ENCODE results near the gene TEKTIP1. TPM values are rescaled to one million over a fixed set of nuclear protein-coding genes. Genes with fewer than 3 reads are reported as not detected.
A peak's percentile ranks its signal among the peaks of the same experiment; 100 is the strongest.

TEKTIP1 gene
- total and polyA plus RNA-seq, 9 of the 15 experiments (the other 6 are each of a cell fraction or from before 2014, with no cell fraction given) = 0.66 TPM; not detected in 8

DNA sequence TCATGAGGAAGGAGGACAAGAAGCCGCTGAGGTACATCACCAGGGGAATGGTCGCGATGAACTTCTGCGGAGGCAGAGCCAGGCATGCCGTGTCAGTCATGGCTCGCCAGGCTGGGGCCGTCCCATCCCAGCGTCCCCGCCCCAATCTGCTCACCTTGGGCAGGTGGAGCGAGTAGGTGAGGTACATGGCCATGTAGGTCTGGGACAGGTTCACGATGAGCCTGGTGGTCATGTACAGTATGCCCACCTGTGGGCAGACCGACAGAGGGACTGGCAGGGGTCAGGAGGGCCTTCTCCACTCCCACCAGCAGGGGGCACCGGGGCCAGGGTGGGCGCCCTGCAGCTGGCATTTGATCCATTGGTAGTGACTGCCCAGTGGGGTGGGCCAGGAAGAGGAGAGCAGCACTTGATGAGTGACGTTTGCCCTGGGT, 8.3 kb downstream of the TEKTIP1 start:
- intact Hi-C loops (cut with micrococcal nuclease) = loop anchor here (10.0 kb wide), 1 partner anchor 57 kb away; the partner anchor contains the start of gene TBXA2R
- CTCF ChIA-PET (ENCODE audit: low intra/inter-chr PET ratio) = no interaction called here
- in situ Hi-C loops (cut with MboI) = no loop called here
- no peak for ATAC-seq
- H3K9ac ChIP-seq (ENCODE audit: insufficient read depth in 1 of 2, low read depth in 2 of 2, low read length in 2 of 2) = no peak overlapping the region; a peak in 1 of 4 replicates
- H4K20me1 ChIP-seq (replicated peaks; ENCODE audit: control insufficient read depth, insufficient read depth, low read length) = peaks cover 5% of the 10 kb centered on the region; the same call in 1 of the 2 replicates
- POLR2A ChIA-PET = interaction anchor here (2.4 kb wide), 1 partner anchor 10 kb away, joined by 9 read pairs; the partner anchor contains the start of gene MFSD12
- no peak overlapping the region for H3K4me3 ChIP-seq
- 87% methylated on average over 9 of the region's 15 CpGs for WGBS (ENCODE audit: insufficient coverage, low coverage, missing lambda C conversion rate)
- no peaks in the 10 kb centered on the region for H3K9me1 ChIP-seq (ENCODE audit: control insufficient read depth, insufficient read depth, low read length)
- H3K27me3 ChIP-seq (ENCODE audit: control insufficient read depth in 2 of 2, insufficient read depth in 2 of 2, low read length in 2 of 2) = no peaks in the 10 kb centered on the region
- DNase-seq (ENCODE audit: extremely low read depth in 1 of 4, low spot score in 3 of 4) = peak in 1 of 4 experiments; percentile 54
- H3K36me3 ChIP-seq (ENCODE audit: control insufficient read depth, insufficient read depth, low read length) = peaks cover 73% of the 10 kb centered on the region; the same call in 2 of the 3 replicates
- TF ChIP-seq, protein P1, sequence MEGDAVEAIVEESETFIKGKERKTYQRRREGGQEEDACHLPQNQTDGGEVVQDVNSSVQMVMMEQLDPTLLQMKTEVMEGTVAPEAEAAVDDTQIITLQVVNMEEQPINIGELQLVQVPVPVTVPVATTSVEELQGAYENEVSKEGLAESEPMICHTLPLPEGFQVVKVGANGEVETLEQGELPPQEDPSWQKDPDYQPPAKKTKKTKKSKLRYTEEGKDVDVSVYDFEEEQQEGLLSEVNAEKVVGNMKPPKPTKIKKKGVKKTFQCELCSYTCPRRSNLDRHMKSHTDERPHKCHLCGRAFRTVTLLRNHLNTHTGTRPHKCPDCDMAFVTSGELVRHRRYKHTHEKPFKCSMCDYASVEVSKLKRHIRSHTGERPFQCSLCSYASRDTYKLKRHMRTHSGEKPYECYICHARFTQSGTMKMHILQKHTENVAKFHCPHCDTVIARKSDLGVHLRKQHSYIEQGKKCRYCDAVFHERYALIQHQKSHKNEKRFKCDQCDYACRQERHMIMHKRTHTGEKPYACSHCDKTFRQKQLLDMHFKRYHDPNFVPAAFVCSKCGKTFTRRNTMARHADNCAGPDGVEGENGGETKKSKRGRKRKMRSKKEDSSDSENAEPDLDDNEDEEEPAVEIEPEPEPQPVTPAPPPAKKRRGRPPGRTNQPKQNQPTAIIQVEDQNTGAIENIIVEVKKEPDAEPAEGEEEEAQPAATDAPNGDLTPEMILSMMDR (IDR thresholded peaks at IDR 0.05 in 2 of 3, conservative IDR thresholded peaks at IDR 0.05 in 1 of 3; ENCODE audit: insufficient read depth in 2 of 3, low read depth in 1 of 3, low read length in 3 of 3) = peak; percentile 46 to 69 (median 56); a peak in 4 of 6 replicates
- TF ChIP-seq RBFOX2 (IDR thresholded peaks at IDR 0.05; ENCODE audit: low read depth, low read length) (peak; percentile 45; the same call in 1 of the 2 replicates), TRIM28 (IDR thresholded peaks at IDR 0.05) (no peak), BCOR (IDR thresholded peaks at IDR 0.05) (peak; percentile 82), SMARCA5 (IDR thresholded peaks at IDR 0.05) (peak; percentile 62), HNRNPL (IDR thresholded peaks at IDR 0.05; ENCODE audit: low read depth, low read length) (0 out of 2 replicates have a peak, but pooled peaks have one; percentile 71), SMAD1 (IDR thresholded peaks at IDR 0.05; ENCODE audit: low read depth, low read length, partially characterized antibody) (no peak), TCF3 (CRISPR knock-in tag; IDR thresholded peaks at IDR 0.05) (no peak), ZFX (CRISPR knock-in tag; IDR thresholded peaks at IDR 0.05) (no peak), RAD21 (CRISPR knock-in tag; conservative IDR thresholded peaks at IDR 0.05 in 1 of 2, IDR thresholded peaks at IDR 0.05 in 1 of 2) (peak in 1 of 2 experiments; percentile 34; a peak in 2 of 4 replicates), KDM1A (IDR thresholded peaks at IDR 0.05) (peak in 1 of 2 experiments; percentile 51; a peak in 1 of 4 replicates), CBX1 (IDR thresholded peaks at IDR 0.05; ENCODE audit: low read depth) (0 out of 2 replicates have a peak, but pooled peaks have one; percentile 58)
- TF ChIP-seq, protein P2, sequence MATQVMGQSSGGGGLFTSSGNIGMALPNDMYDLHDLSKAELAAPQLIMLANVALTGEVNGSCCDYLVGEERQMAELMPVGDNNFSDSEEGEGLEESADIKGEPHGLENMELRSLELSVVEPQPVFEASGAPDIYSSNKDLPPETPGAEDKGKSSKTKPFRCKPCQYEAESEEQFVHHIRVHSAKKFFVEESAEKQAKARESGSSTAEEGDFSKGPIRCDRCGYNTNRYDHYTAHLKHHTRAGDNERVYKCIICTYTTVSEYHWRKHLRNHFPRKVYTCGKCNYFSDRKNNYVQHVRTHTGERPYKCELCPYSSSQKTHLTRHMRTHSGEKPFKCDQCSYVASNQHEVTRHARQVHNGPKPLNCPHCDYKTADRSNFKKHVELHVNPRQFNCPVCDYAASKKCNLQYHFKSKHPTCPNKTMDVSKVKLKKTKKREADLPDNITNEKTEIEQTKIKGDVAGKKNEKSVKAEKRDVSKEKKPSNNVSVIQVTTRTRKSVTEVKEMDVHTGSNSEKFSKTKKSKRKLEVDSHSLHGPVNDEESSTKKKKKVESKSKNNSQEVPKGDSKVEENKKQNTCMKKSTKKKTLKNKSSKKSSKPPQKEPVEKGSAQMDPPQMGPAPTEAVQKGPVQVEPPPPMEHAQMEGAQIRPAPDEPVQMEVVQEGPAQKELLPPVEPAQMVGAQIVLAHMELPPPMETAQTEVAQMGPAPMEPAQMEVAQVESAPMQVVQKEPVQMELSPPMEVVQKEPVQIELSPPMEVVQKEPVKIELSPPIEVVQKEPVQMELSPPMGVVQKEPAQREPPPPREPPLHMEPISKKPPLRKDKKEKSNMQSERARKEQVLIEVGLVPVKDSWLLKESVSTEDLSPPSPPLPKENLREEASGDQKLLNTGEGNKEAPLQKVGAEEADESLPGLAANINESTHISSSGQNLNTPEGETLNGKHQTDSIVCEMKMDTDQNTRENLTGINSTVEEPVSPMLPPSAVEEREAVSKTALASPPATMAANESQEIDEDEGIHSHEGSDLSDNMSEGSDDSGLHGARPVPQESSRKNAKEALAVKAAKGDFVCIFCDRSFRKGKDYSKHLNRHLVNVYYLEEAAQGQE (IDR thresholded peaks at IDR 0.05; ENCODE audit: borderline replicate concordance) = peak; percentile 25; the same call in 1 of the 2 replicates
- TF ChIP-seq, protein P2 (CRISPR knock-in tag; IDR thresholded peaks at IDR 0.05; ENCODE audit: low read depth) = no peak
- BruUV-seq (replicated peaks) = no TSS peak
- H3K27ac ChIP-seq (ENCODE audit: extremely low read depth, low read depth, low read length) = no peak overlapping the region
- H3K79me2 ChIP-seq (ENCODE audit: control insufficient read depth, insufficient read depth, low read length) = no peaks in the 10 kb centered on the region; the same call in 2 of the 3 replicates
- no peaks in the 10 kb centered on the region for H3K9me3 ChIP-seq (replicated peaks; ENCODE audit: control insufficient read depth, insufficient read depth, low read depth, low read length)
- no peak for FAIRE-seq
- H3K4me1 ChIP-seq (replicated peaks in 1 of 2; ENCODE audit: control insufficient read depth in 2 of 2, insufficient read depth in 2 of 2, low read length in 2 of 2) = peaks cover 0 to 64% of the 10 kb centered on the region in 2 experiments; a peak in 3 of 5 replicates
- no peak overlapping the region for H2AFZ ChIP-seq (ENCODE audit: low read depth, low read length)
- H3K4me2 ChIP-seq (ENCODE audit: insufficient read depth, low read length) = no peak overlapping the region

All from K562 (cell line).